Measurements from ENCODE around the gene GDAP2.

Gene GDAP2

DNA sequence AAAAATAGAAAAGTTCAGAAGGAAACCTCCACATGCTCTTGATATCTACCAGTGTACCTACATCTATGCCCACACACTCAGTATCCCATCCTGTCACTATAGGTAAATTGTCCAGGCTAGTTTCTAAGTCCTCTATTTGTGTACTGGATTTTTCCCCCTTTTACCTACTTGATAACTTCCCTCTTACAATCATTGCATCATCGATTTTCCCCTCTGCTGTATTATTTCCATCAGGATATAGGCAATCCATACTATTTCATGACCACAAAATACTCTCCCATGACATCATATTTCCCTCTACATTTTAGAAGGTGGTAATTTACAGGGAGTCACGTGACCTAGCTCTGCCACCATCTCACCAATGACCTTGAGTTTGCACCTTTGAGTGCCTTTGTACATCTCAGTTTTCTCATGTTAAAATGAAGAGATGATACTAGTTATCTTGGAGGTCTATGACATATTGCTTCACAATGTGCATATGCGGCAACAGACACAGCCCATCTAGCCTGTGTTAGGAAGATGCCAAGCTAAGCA lies 88.2 kb downstream of the GDAP2 start:
- no peak for DNase-seq (ENCODE audit: low spot score)

DNA sequence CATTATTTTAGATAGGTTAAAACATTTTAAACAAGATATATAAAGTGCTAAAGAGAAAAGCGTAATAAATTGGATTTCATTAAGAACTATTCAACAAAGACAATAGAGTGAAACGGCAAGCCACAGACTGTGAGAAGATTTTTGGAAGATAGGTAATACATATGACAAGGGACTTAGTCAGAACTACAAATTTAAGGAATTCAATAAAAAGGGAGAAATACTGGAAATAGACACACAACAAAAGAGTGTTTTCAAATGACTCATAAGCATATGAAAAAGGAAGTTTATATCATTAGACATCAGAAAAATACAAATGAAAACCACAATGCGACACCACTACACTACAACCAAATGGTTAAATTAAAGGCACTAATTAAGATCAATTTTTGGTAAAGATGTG lies 90.5 kb downstream of the GDAP2 start:
- DNase-seq (ENCODE audit: low spot score), result no peak

- DNase-seq (ENCODE audit: low spot score), result no peak
Observed at GRCh38 chr1:117836069-117836468, 93.4 kb downstream of the GDAP2 start.

DNA sequence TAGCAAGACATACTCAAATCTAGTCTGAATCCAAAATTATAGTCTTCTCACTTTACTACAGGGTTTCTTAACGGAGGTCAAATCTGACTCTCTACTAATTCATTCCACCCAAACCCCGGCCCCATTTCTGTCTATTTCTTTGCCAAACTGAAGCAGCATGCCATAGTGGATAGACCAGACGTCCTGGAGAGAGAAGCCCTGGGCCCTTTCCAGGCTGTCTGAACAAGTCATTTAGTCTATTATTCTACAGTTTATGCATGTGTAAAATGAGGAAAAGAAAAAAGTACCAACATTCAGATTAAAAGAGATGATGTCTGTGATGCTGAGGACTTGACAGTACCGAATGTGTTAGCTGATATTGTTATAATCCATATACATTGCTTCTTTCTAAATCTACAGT lies 95.0 kb downstream of the GDAP2 start:
- no peak for DNase-seq (ENCODE audit: low spot score)

DNA sequence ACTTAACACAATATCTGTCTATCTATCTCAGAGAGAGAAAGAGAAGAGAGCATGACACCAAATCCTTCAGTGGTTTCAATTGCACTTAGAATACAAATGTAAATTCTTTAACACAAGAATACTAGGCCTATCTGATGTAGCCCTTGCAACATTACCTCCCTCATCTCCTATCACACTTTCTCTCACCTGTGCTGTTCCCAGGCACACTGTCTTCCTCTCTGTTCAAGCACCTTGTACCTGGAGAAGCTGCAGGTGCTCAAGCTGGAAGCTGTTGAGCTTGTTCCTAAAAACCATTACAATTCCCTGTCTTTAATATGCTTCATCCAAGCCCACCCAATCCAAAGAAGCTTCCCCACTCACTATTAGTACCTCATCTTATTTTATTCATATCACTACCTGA lies 97.0 kb downstream of the GDAP2 start:
- DNase-seq (ENCODE audit: low spot score), result no peak

DNA sequence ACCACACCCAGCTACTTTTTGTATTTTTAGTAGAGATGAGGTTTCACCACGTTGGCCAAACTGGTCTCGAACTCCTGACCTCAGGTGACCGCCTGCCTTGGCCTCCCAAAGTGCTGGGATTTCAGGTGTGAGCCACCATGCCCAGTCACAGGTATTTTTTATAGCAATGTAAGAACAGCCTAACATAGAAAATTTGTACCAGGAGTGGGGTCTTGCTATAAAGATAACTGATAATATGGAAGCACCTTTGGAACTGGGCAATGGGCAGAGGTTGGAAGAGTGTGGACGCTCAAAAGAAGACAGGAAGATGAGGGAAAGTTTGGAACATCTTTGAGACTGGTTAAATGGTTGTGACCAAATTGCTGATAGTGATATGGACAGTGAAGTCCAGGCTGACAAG lies 99.2 kb downstream of the GDAP2 start:
- no peak for DNase-seq (ENCODE audit: low spot score)

DNA sequence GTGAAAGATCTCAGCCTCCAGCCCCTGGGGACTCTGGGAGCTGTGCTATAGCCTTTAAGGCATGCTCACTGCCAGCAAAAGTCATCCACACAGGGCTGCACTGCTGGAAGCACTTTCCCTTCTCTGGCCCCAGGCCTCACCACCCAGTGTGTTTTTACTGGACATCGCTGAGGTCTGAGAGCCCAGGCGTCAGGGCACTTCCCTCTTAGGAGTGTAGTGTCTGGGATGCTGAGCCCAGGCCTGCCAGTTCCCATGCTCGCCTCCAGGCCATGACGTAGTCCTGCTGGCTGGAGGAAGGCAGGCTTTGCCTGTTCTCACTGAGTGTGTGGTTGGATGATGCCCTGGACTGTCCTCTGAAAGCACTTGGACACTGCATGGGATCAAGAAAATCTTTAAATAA lies 101.2 kb downstream of the GDAP2 start:
- no peak for DNase-seq (ENCODE audit: low spot score)

- DNase-seq (ENCODE audit: low spot score), result no peak
Observed at GRCh38 chr1:117826540-117827078, 102.8 kb downstream of the GDAP2 start.

DNA sequence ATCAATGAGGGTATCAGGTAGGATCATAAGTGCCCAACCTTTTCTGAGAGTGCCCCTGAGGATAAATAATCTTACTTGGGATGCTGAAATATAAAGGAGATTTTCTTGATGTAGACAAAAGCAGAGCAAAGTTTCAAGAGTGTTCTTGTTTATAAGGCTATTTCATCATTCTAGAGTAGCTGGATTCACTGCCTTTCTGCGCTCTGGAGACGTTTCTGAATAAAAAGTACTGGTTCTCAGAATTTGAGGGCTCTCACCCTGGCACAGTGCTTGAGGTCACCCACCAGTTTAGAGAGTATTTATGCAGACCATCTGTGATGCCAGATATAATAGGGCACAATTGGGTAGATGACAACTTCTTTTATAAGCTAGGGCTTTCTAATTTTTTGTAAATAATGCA lies 103.3 kb downstream of the GDAP2 start:
- DNase-seq (ENCODE audit: low spot score), result no peak

- DNase-seq (ENCODE audit: low spot score), result no peak
Observed at GRCh38 chr1:117825414-117825813, 104.0 kb downstream of the GDAP2 start.

DNA sequence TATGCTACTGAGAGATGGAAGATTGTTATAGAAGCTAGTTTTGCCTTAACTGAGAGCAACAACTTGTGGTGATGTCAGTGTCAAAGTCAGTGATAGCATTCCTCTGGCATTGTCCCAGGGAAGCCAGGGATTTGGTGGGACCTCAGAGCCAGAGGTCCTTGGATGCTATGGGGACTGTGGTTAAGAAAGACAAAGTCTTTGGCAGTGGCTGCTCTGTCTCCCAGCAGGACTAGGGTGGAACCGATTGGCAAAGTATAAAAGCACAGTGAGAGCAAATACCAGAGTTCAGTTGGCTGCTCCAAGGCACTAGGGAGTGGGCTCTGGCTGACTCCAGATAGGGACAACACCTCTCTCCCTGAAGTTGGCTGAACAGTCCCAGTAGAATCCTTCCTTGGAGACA lies 104.8 kb downstream of the GDAP2 start:
- no peak for DNase-seq (ENCODE audit: low spot score)

GRCh38 chr1:117821774-117822482 lies 107.5 kb downstream of the GDAP2 start:
- DNase-seq (ENCODE audit: low spot score), result no peak

DNA sequence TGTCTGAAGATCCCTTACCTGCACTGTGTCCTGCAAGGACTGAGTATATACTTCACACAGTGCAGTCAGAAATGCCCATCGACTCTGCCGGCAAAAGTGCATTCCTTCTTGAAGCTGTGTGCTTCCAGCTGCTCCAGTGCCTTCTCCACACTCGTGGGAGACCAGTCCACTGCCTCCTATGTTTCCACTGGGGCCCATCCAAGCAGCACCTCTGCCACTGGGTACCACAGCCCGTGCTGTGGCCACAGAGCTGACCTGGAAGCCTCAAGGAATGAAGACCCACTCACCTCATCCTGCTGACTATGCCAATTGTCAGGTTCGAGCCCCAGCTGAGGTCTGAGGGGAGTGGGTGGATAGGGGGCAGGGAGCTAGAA lies 108.1 kb downstream of the GDAP2 start:
- DNase-seq (ENCODE audit: low spot score), result no peak

- DNase-seq (ENCODE audit: low spot score), result no peak
Observed at GRCh38 chr1:117820694-117821381, 108.6 kb downstream of the GDAP2 start.

GRCh38 chr1:117820096-117820495 lies 109.3 kb downstream of the GDAP2 start:
- DNase-seq (ENCODE audit: low spot score), result no peak

DNA sequence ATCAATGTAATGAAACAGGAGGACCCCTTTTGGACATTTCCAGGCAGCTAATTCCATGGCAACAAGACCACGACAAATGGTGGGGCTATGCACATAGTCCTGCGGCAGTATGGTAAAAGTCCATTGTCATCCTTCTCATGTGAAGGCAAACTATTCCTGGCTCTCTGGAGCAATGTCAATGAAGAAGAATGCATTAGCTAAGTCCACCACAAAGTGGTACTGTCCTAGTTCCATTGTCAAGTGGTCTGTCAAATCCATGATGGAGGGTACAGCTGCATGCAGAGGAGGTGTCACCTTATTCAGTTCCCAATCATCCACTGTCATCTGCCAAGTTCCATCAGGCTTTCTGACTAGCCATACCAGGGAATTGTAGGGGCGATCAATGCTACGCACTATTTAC lies 110.1 kb downstream of the GDAP2 start:
- DNase-seq (ENCODE audit: low spot score), result no peak

- DNase-seq (ENCODE audit: low spot score), result no peak
Observed at GRCh38 chr1:117818456-117818855, 111.0 kb downstream of the GDAP2 start.

- DNase-seq (ENCODE audit: low spot score), result no peak
Observed at GRCh38 chr1:117817629-117818028, 111.8 kb downstream of the GDAP2 start.

GRCh38 chr1:117815926-117816325 lies 113.5 kb downstream of the GDAP2 start:
- DNase-seq (ENCODE audit: low spot score), result no peak

- no peak for DNase-seq (ENCODE audit: low spot score)
Observed at GRCh38 chr1:117814856-117815797, 114.3 kb downstream of the GDAP2 start.
